ENCODE data around the gene PARD3. TPM values are rescaled to one million over a fixed set of nuclear protein-coding genes. Genes with fewer than 3 reads are reported as not detected.
"Not testable (repeated sequence)": the region's sequence is repeated elsewhere in the genome, so short reads cannot be mapped to it uniquely, and the experiment has no call there.

PARD3 gene
- total RNA-seq, 4 donors from 2014 or later = 42.6 to 63.6 (median 55.2) TPM

DNA sequence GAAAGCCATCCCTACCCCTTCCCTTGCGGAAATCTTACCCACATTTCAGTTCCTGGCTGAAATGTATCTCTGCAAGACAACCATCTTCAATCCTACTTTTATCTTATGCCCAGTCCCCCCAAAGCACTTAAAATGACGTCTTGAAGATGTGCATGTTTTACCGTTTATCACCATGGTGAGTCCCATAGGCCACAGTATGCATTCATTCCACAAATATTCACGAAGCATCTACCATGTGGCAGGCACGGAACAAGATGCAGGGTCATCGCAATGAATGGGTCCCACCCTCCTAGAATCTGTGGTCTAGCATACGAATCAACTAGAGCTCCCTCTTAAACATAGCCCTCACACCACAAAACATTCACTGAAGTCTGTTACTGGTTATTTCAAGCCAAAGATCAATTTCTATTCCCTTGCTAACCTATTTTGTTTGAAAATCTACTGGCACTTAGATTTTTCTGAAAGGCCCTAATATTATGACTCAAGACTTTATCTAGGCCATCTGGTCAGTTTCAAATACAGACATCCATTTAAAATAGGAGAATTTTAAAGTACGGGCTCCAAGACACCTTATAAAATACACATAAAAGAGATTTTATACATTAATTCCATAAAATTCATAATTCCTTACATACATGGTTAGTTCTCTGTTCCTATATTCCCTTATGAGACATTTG, 99.4 kb downstream of the PARD3 start:
- H3K4me3 ChIP-seq = no peak overlapping the region
- no peaks in the 10 kb centered on the region for H3K27me3 ChIP-seq
- no peak for DNase-seq (ENCODE audit: low spot score in 2 of 2)
- H3K36me3 ChIP-seq = no peaks in the 10 kb centered on the region
- 94 to 95% methylated on average over 8 of the region's 8 CpGs for WGBS, 2 donors
- H3K27ac ChIP-seq = no peak overlapping the region
- H3K9me3 ChIP-seq = no peaks in the 10 kb centered on the region
- no peak for TF ChIP-seq POLR2A (IDR thresholded peaks at IDR 0.05)
- TF ChIP-seq EP300 (IDR thresholded peaks at IDR 0.05) = no peak
- peaks cover 0 to 52% (median 16%) of the 10 kb centered on the region in 4 donors for H3K4me1 ChIP-seq

GRCh38 chr10:34713875-34714274, 101.2 kb downstream of the PARD3 start:
- Histone ChIP-seq H3K9me3 (no peaks in the 10 kb centered on the region), H3K4me3 (no peak overlapping the region), H3K36me3 (no peaks in the 10 kb centered on the region), H3K27ac (no peak overlapping the region), H3K4me1 (peaks cover 0 to 60% (median 17%) of the 10 kb centered on the region in 4 donors), H3K27me3 (no peaks in the 10 kb centered on the region)
- WGBS, 2 donors = 54 to 64% methylated on average over 1 of the region's 1 CpG
- no peak for TF ChIP-seq POLR2A (IDR thresholded peaks at IDR 0.05)
- TF ChIP-seq EP300 (IDR thresholded peaks at IDR 0.05) = no peak
- TF ChIP-seq CTCF (IDR thresholded peaks at IDR 0.05) = no peak
- DNase-seq (ENCODE audit: low spot score in 2 of 2) = no peak

- Histone ChIP-seq H3K36me3 (no peaks in the 10 kb centered on the region), H3K4me1 (peaks cover 0 to 74% (median 17%) of the 10 kb centered on the region in 4 donors), H3K4me3 (no peak overlapping the region), H3K9me3 (no peaks in the 10 kb centered on the region), H3K27ac (peak overlapping the region in 2 of 4 donors; percentile 4 to 11), H3K27me3 (no peaks in the 10 kb centered on the region)
- WGBS, 2 donors = 60 to 61% methylated on average over 3 of the region's 3 CpGs
- TF ChIP-seq EP300 (IDR thresholded peaks at IDR 0.05) (peak in 1 of 2 donors; percentile 42), POLR2A (IDR thresholded peaks at IDR 0.05) (no peak)
- DNase-seq (ENCODE audit: low spot score in 2 of 2) = no peak
Observed at GRCh38 chr10:34711500-34711899, 103.6 kb downstream of the PARD3 start.

GRCh38 chr10:34710391-34710751, 104.7 kb downstream of the PARD3 start:
- DNase-seq (ENCODE audit: low spot score in 2 of 2) = peak in 1 of 2 donors; percentile 37
- Histone ChIP-seq H3K9me3 (no peaks in the 10 kb centered on the region), H3K4me3 (no peak overlapping the region), H3K27me3 (no peaks in the 10 kb centered on the region), H3K27ac (peak overlapping the region in 2 of 4 donors; percentile 4 to 62), H3K36me3 (no peaks in the 10 kb centered on the region), H3K4me1 (peaks cover 0 to 79% (median 17%) of the 10 kb centered on the region in 4 donors)
- TF ChIP-seq CTCF (IDR thresholded peaks at IDR 0.05) (no peak), EP300 (IDR thresholded peaks at IDR 0.05) (peak in 1 of 2 donors; percentile 59), POLR2A (IDR thresholded peaks at IDR 0.05) (no peak)
- WGBS, 2 donors = 58 to 68% methylated on average over 4 of the region's 4 CpGs

- Histone ChIP-seq H3K4me3 (no peak overlapping the region), H3K9me3 (no peaks in the 10 kb centered on the region), H3K27ac (peak overlapping the region in 1 of 4 donors; percentile 62), H3K27me3 (no peaks in the 10 kb centered on the region), H3K4me1 (peaks cover 0 to 84% (median 19%) of the 10 kb centered on the region in 4 donors), H3K36me3 (no peaks in the 10 kb centered on the region)
- 63 to 65% methylated on average over 8 of the region's 8 CpGs for WGBS, 2 donors
- DNase-seq (ENCODE audit: low spot score in 2 of 2) = no peak
- TF ChIP-seq POLR2A (IDR thresholded peaks at IDR 0.05) = no peak
- TF ChIP-seq CTCF (IDR thresholded peaks at IDR 0.05) = no peak
- TF ChIP-seq EP300 (IDR thresholded peaks at IDR 0.05) = no peak
Observed at GRCh38 chr10:34709637-34710390, 105.3 kb downstream of the PARD3 start.

- DNase-seq (ENCODE audit: low spot score in 2 of 2) = no peak
- no peaks in the 10 kb centered on the region for H3K36me3 ChIP-seq
- no peaks in the 10 kb centered on the region for H3K9me3 ChIP-seq
- 52 to 54% methylated on average over 1 of the region's 1 CpG for WGBS, 2 donors
- peaks cover 0 to 94% (median 19%) of the 10 kb centered on the region in 4 donors for H3K4me1 ChIP-seq
- no peak overlapping the region for H3K27ac ChIP-seq
- TF ChIP-seq POLR2A (IDR thresholded peaks at IDR 0.05) (no peak), EP300 (IDR thresholded peaks at IDR 0.05) (no peak), CTCF (IDR thresholded peaks at IDR 0.05) (no peak)
- H3K27me3 ChIP-seq = no peaks in the 10 kb centered on the region
- H3K4me3 ChIP-seq = no peak overlapping the region
Observed at GRCh38 chr10:34707656-34708055, 107.4 kb downstream of the PARD3 start.

- not testable (repeated sequence) for H3K9me3 ChIP-seq; H3K4me3 ChIP-seq; H3K36me3 ChIP-seq; H3K27me3 ChIP-seq; DNase-seq (ENCODE audit: low spot score in 2 of 2); H3K27ac ChIP-seq
- H3K4me1 ChIP-seq = peaks cover 0 to 94% (median 18%) of the 10 kb centered on the region in 4 donors
- WGBS, 2 donors = 93 to 96% methylated on average over 4 of the region's 4 CpGs
Observed at GRCh38 chr10:34706992-34707391, 108.1 kb downstream of the PARD3 start.
